Activated CD8-positive, alpha-beta memory T cell treated with anti-CD3 and anti-CD28 coated beads for 4 hours (primary cell): Measurements from ENCODE around the gene LAMP1.
"Not testable (repeated sequence)": the region's sequence is repeated elsewhere in the genome, so short reads cannot be mapped to it uniquely, and the experiment has no call there.

Experiments
- DNase-seq, 2 donors: peaks; one replicate each; pipeline ENCODE4 v3.0.0-alpha.2; 2020; ENCODE audit warnings: low read depth in 2 of 2

Gene LAMP1

DNA sequence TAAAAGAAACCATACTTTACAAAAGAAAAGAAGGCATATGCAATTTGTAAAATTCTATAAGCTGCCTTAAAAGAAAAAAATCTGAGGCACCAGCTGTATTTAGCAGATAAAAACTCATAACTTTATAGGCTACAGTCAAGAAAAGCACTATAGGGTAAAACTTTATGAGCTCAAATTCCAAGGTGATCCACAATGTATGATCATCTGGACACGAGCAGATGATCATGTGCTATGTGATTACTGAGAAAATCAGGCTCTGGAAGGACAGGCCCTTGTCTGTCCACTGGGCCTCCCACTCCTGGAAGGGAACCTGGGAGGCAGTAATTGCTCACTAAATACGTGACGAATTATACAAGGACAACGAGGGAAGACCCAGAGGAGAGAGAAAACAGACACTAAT, 59.6 kb downstream of the LAMP1 start:
- DNase-seq, result no peak

DNA sequence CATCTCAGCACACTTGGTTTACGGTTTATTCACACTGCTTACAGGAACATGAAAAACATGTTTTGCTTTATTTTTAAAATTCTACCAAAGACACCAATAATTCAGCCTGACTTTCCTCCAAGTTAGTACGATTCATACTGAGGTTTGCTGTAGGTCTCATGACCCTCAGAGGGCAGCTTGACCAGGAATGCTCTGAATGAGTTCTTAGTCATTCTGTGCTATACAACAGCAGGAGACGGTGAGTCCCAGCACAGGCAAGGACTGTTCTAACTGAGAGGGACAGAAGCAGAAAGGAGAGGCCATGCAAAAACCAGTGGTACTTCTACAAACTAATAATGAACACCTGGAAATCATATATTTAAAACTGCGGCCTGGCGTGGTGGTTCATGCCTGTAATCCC, 60.5 kb downstream of the LAMP1 start:
- DNase-seq, result no peak

DNA sequence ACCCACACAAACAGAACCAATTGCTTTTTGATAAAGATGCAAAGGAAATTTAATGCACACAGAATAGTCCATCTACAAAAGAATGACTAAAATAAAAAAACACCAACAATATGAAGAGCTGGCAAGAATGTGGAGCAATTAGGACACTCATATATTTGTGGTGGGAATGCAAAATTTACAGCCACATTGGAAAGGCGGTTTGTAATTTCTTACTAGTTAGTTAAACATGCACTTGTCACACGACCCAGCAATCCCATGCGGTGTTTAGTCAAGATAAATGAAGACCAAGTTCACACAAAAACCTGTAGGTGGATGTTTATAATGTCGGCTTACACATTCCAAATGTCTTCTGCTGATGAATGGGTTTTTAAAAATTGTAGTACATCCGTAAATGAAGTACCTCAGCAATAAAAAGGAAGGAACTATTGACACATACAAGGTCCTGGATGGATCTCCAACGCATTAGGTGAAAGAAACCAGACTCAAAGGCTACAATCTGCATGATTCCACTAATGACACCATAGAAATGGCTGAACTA, 61.7 kb downstream of the LAMP1 start:
- DNase-seq, result no peak

DNA sequence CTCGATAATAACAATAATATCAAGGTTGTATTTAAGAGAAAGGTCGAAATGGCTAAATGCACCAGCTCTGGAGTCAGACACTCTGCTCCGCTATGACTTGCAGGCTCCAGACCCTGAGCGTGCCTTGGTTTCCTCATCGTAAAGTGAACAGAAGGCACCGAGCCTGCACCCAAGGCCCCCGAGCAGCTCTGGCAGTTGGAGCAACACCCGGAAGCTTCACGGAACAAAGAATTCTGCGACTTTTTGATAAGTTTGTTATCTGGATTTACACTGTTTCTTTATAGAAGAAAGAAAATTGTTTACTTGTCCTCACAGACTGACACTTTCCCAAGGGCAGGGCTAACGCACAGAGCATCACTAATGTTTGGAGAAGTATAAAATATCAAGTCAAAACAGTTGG, 62.5 kb downstream of the LAMP1 start:
- DNase-seq, result no peak

DNA sequence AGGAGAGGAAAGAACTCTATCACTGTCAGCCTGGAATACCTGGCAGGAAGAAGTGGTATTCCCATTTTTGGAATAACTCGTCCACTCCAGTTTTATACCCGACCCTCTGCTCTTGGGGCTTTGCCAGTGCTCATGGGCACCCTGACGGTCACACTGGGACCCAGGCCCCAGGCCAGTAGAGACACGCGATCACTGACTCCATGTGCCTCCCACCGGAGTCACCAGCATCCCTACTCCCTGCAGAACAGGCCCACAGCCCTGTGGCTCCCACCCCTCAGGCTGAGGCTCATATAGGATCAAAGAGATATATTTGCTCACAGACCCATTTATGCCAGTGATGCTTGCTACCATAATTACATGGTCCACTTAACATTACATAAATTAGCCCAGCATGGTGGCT, 63.4 kb downstream of the LAMP1 start:
- no peak for DNase-seq

DNA sequence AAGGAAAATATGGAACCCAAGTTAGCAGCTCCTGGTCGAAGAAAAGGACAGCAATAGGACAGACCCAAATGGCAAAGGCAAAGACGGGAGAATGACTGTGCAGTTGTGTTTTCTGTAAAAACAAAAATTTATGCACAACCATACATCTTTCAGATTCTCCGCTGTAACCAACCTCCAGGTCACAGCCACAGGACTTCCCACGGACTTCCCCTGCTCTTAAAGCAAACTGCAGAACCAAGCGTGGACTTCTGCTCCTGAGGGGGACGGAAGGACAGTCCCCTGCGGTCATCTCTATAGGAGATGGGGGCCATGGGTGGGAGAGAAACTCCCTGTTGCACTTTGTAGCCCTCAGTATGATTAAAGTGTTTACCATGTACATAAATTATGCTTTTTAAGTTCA, 64.4 kb downstream of the LAMP1 start:
- no peak for DNase-seq

DNA sequence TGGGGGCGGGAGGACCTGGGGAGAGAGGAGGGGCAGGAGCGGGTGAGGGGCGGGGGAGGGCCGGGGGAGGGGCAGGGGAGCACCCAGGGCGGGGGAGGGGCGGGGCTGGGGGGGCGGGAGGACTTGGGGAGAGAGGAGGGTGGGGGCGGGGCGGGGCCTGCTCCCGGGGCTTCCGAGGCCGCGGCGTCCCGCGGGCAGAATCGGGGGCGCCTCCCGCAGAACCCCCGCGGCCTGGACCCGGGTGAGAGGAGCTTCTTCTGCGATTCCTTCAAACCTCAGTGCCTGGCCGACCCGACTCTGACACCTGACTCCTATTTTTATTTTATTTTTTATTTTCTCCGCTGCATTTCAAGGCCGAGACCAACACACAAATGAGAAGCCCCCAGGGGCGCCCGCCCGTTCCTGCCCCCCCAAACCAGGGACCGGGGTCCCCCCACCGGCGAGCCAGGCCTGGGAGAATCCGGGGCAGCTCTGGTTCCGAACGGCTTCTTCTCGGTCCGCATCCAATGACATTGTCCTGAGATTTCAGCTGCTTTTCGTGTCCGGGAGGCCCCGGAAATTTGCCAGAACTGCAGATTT, 67.4 kb downstream of the LAMP1 start:
- no peak for DNase-seq

DNA sequence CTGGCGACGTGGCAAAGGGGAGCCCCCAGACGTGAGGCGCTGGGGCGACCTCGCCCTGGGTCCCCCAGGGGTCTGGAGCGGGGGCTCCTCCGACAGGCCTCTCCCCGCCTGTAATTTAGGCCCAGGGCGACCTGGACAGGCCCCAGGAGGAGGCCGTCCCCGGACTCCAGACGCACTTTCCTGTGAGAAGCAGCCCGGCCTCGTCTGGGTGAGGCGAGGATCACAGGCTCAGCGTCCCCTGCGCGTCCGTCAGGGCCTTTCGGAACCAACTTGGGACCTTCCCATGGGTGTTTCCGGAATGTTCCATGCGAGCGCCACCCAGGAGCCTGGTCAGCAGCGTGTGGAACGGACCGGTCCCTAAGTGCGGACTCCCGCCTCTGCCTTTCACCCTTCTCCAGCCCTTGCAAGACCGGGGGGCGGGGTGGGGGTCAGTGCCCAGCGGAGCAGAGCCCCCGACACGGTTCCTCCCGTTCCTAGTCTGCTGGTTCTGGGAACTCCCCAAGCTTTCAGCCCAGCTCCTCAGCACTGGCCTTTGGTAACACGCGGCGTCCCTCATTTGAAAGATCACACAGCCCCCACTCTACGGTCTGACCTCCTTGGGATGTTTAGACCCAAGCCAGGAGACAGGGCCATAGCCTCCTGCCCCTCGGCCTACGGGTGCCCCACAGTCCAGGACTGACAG, 68.0 kb downstream of the LAMP1 start:
- no peak for DNase-seq

DNA sequence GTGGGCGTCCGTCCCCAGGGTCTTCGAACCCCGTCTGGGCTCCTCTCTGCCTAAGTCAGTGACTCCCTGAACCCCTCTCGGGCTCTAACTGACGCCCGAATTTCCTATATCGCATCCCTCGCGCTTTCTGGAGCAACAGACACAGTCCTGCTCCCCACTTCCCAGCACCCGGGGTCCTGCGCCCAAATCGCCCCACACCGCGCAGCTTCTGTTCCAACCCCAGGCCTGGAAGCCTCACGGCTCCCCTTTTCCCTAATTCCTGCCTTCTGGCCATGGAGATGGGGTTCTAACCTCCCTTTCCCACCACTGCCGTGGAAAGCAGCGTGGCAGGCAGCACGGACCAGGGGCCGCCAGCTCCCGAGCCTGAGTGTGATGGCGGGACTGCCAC, 68.5 kb downstream of the LAMP1 start:
- DNase-seq, result no peak

DNA sequence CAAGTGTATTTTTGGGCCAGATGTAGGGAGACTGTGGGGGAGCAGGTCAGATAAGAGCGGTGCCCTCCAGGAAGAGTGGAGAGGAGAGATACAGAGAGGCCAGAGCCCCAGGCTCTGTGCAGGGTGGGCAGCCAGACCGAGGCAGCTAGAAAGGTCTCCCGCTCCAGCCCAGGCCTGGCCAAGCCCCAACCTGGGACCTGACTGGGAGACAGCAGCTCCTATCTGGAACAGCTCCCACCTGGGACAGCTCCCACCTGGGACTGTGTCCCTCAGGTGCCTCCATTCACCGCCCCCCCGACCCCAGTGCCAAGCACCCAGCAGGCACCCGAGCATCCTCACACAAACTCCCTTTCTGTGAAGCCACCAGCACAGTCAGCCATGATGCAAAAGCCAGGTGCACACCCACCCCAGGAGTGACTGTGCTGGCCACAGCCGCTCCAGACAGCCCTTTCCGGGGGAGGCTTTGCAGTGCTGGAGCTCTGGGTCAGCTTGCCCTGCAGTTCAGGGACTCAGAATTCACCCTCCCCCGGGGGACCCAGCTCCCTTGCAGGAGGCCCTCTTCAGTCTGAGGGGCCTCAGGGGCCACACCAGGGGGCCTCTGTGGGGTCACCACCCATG, 69.0 kb downstream of the LAMP1 start:
- no peak for DNase-seq

DNA sequence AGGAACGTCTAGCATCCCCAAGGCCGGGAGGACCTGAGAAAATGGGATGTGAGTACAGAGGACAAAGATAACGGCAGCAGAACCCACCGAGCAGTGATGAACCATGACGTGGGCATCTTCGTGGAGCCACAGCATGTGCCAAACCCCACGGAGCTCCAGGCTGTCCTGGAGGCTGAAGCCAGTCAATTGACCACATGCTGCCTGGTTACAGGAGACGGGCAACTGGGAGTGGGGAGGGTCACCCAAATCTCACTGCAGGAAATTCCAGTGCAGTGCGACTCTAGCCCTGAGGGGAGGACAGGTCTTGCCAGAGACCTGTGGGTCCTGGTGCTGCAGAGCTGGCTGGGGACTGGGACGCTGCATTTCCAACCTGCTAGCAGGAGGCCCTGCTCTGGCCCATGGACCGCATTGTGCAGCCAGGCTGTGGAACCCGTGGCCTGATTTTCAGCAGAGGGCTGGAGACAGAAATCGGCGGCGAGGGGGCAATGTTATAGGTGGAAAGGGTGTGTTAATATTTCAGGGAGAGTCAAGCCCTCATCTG, 70.1 kb downstream of the LAMP1 start:
- DNase-seq, result no peak

DNA sequence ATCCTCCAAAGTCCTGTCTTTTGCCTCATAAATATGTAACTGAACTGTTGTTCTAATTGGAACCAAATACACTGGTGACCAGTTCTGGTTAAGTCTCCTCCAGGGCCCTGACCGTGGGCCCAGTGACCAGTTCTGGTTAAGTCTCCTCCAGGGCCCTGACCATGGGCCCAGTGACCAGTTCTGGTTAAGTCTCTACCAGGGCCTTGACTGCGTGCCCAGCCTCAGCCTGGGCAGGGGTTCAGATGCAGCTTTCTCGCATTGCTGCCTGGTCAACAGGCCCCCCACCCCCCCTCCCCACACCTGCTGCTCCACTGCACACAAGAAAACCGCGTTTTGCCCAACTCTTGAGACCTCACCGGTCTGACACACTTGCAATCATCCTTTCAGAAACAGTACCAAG, 70.7 kb downstream of the LAMP1 start:
- no peak for DNase-seq

DNA sequence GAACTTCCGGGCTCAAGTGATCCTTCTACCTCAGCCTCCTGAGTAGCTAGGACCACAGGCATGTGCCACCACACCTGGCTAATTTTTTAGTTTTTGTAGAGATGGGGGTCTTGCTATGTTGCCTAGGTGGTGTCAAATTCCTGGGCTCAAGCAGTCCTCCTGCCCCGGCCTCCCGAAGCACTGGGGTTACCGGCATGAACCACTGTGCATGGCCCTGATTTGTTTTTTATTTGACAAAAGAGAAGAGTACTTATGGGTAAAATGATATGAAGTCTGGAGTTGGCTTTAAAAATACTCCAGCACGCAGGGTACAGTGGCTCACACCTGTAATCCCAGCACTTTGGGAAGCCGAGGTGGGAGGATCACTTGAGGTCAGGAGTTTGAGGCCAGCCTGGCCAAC, 71.3 kb downstream of the LAMP1 start:
- not testable (repeated sequence) for DNase-seq

DNA sequence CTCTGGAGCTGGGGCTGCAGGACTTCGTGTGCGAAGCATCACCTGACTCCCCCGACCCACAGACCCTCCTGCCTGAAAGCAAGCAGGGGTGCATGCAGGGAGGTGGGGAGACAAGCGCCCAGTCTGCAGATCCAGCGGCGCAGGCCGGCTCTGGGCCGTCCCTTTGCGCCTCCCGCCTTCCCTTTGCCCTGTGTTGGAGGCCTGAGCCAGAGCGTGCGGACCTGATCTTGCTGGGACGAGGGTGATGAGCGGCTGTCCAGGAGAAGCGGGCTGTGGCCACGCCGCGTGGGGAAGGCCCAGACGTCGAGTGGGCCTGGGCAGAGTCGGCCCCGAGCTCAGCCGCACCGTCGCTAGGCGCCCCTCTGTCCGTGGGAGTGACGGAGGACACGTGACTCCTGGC, 72.2 kb downstream of the LAMP1 start:
- DNase-seq, result no peak

DNA sequence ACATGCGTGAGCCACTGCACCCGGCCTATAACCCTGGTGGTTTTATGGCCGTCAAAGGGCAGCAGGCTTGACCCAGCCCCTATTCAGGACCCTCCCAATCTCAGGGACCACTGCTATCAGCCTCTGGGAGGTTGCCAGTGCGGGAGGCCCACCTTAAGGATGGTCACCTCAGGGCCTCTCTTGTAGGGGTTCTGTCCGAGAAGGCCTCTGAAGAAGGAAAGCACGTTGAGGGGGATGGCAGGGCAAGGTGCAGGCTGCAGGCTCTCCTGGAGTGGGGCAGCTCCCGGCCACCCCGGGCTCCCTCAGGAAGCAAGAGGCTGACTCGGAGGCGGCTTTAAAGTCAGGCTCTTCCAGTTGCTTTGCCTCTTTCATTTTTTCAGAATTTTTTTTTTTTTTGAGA, 72.8 kb downstream of the LAMP1 start:
- no peak for DNase-seq

DNA sequence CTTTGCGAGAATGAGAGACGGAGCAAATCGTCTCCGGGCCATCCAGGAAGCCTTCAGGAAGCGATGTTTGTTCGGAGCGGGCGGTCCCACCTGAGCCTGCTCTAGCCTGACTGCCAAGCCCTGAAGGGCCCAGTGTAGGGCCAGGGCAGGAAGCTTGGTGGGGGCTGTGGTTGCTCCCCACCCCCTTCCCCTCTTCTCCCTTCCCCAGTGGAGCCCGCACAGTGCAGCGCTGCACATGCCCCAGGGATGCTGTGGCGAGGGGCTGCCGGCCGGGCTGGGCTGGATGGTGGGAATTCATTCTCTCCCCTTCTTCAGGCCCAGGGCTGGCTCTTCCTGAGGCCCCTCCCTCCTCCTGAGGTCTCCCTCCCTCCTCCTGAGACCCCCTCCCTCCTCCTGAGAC, 74.0 kb downstream of the LAMP1 start:
- no peak for DNase-seq

DNA sequence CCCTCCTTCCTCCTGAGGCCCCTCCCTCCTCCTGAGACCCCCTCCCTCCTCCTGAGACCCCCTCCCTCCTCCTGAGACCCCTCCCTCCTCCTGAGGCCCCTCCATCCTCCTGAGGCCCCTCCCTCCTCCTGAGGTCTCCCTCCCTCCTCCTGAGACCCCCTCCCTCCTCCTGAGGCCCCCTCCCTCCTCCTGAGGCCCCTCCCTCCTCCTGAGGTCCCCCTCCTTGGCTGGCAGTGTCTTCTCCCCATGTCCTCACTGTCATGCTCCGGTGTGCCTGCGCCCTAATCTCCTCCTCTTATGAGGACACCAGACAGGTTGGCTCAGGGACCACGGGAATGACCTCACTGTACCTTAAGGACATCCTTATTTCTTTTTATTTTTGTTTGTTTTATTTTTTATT, 74.7 kb downstream of the LAMP1 start:
- DNase-seq, result not testable (repeated sequence)
